Neural cell (in vitro differentiated cells): ENCODE measurements around the gene SCAMP5.

Source experiments
- CTCF ChIP-seq: fragments of 450-650 bp; IDR thresholded peaks from 2 replicates; pipeline ENCODE4 v1.5.1; 2014; ENCODE audit warnings: antibody characterized with exemption, mild to moderate bottlenecking, moderate library complexity; ENCODE audit not compliant: poor library complexity, severe bottlenecking
- EP300 ChIP-seq: fragments of 450-650 bp; conservative IDR thresholded peaks from 2 replicates; pipeline ENCODE4 v1.6.1; 2014; ENCODE audit warnings: antibody characterized with exemption, mild to moderate bottlenecking, moderate library complexity; ENCODE audit not compliant: poor library complexity, severe bottlenecking
- EZH2 ChIP-seq: fragments of 200-600, 300-800 bp; shearing (Covaris generic), sonication (generic); IDR thresholded peaks from 2 replicates; pipeline ENCODE4 v1.6.1; 2014; ENCODE audit warnings: antibody characterized with exemption, low read length, borderline replicate concordance, mild to moderate bottlenecking; ENCODE audit not compliant: insufficient read depth, poor library complexity, severe bottlenecking
- MXI1 ChIP-seq: fragments of 450-650 bp; conservative IDR thresholded peaks from 2 replicates; pipeline ENCODE4 v1.6.1; 2014; ENCODE audit warnings: antibody characterized with exemption, mild to moderate bottlenecking; ENCODE audit not compliant: poor library complexity, severe bottlenecking
- POLR2AphosphoS5 ChIP-seq: IDR thresholded peaks from 2 replicates; pipeline ENCODE4 v1.6.1; 2012
- RAD21 ChIP-seq: fragments of 450-650 bp; conservative IDR thresholded peaks from 2 replicates; pipeline ENCODE4 v1.6.1; 2014; ENCODE audit warnings: antibody characterized with exemption, mild to moderate bottlenecking, moderate library complexity
- REST ChIP-seq: IDR thresholded peaks from 2 replicates; pipeline ENCODE4 v1.6.1; 2012; ENCODE audit warnings: borderline replicate concordance
- SMC3 ChIP-seq: fragments of 450-650 bp; conservative IDR thresholded peaks from 2 replicates; pipeline ENCODE4 v1.6.1; 2014; ENCODE audit warnings: antibody characterized with exemption, mild to moderate bottlenecking, moderate library complexity; ENCODE audit not compliant: poor library complexity

- TF ChIP-seq EP300 (no peak), CTCF (no peak), POLR2AphosphoS5 (no peak), EZH2 (no peak), RAD21 (no peak), MXI1 (no peak), REST (no peak), SMC3 (no peak)
These were observed 1.1 kb upstream of the SCAMP5 start for GRCh38 chr15:74994236-74994635.
